IPS-18a (cell line): ENCODE results near the gene ANXA4.
"Not testable (repeated sequence)": the region's sequence is repeated elsewhere in the genome, so short reads cannot be mapped to it uniquely, and the experiment has no call there.

Source experiments
- H3K27ac ChIP-seq: one replicate; pipeline ENCODE4 v1.5.1; 2013; ENCODE audit warnings: low read length
- H3K27me3 ChIP-seq: one replicate; pipeline ENCODE4 v1.6.1; 2013; ENCODE audit warnings: mild to moderate bottlenecking, low read length; ENCODE audit not compliant: control insufficient read depth, insufficient read depth
- H3K36me3 ChIP-seq: one replicate; pipeline ENCODE4 v1.6.1; 2013; ENCODE audit warnings: low read depth, low read length; ENCODE audit not compliant: control insufficient read depth
- H3K4me1 ChIP-seq: one replicate; pipeline ENCODE4 v1.6.1; 2013; ENCODE audit warnings: low read depth, low read length; ENCODE audit not compliant: control insufficient read depth
- H3K4me3 ChIP-seq: one replicate; pipeline ENCODE4 v1.5.1; 2013; ENCODE audit warnings: low read length
- H3K9ac ChIP-seq: one replicate; pipeline ENCODE4 v1.6.1; 2013; ENCODE audit warnings: mild to moderate bottlenecking, low read length, moderate library complexity
- H3K9me3 ChIP-seq: one replicate; pipeline ENCODE4 v1.6.1; 2013; ENCODE audit warnings: low read depth, low read length; ENCODE audit not compliant: control insufficient read depth

The ANXA4 gene

GRCh38 chr2:69709290-69709689 is 32.6 kb upstream of the ANXA4 start:
- no peaks in the 10 kb centered on the region for H3K27me3 ChIP-seq
- H3K9me3 ChIP-seq: no peaks in the 10 kb centered on the region
- no peak overlapping the region for H3K4me3 ChIP-seq
- no peaks in the 10 kb centered on the region for H3K36me3 ChIP-seq
- peaks cover 17% of the 10 kb centered on the region for H3K4me1 ChIP-seq
- H3K9ac ChIP-seq: no peak overlapping the region
- H3K27ac ChIP-seq: no peak overlapping the region

GRCh38 chr2:69711971-69712370 is 30.0 kb upstream of the ANXA4 start:
- Histone ChIP-seq H3K9me3 (no peaks in the 10 kb centered on the region), H3K36me3 (no peaks in the 10 kb centered on the region), H3K27ac (no peak overlapping the region), H3K9ac (no peak overlapping the region), H3K4me3 (no peak overlapping the region), H3K4me1 (peaks cover 32% of the 10 kb centered on the region), H3K27me3 (no peaks in the 10 kb centered on the region)

- no peaks in the 10 kb centered on the region for H3K36me3 ChIP-seq
- H3K4me3 ChIP-seq: no peak overlapping the region
- H3K27me3 ChIP-seq: no peaks in the 10 kb centered on the region
- no peak overlapping the region for H3K9ac ChIP-seq
- no peak overlapping the region for H3K27ac ChIP-seq
- H3K9me3 ChIP-seq: no peaks in the 10 kb centered on the region
- peaks cover 50% of the 10 kb centered on the region for H3K4me1 ChIP-seq
These were observed 27.9 kb upstream of the ANXA4 start for GRCh38 chr2:69714024-69714423.

- H3K36me3 ChIP-seq, H3K9ac ChIP-seq: not testable (repeated sequence)
These were observed 27.3 kb upstream of the ANXA4 start for GRCh38 chr2:69714539-69715220.

GRCh38 chr2:69715964-69716363 is 26.0 kb upstream of the ANXA4 start:
- Histone ChIP-seq H3K27ac (no peak overlapping the region), H3K4me1 (peaks cover 44% of the 10 kb centered on the region), H3K27me3 (no peaks in the 10 kb centered on the region), H3K4me3 (no peak overlapping the region), H3K36me3 (no peaks in the 10 kb centered on the region), H3K9me3 (no peaks in the 10 kb centered on the region), H3K9ac (no peak overlapping the region)

More at GRCh38 chr2:69714539-69715220, 27.3 kb upstream of the ANXA4 start:
- H3K27me3 ChIP-seq, H3K27ac ChIP-seq, H3K9me3 ChIP-seq, H3K4me3 ChIP-seq: not testable (repeated sequence)
- peaks cover 44% of the 10 kb centered on the region for H3K4me1 ChIP-seq

GRCh38 chr2:69716555-69717120 is 25.3 kb upstream of the ANXA4 start:
- Histone ChIP-seq H3K4me3 (no peak overlapping the region), H3K4me1 (peaks cover 44% of the 10 kb centered on the region), H3K27me3 (no peaks in the 10 kb centered on the region), H3K36me3 (no peaks in the 10 kb centered on the region), H3K9me3 (no peaks in the 10 kb centered on the region), H3K9ac (no peak overlapping the region), H3K27ac (no peak overlapping the region)

GRCh38 chr2:69717186-69717585 is 24.7 kb upstream of the ANXA4 start:
- H3K27me3 ChIP-seq: no peaks in the 10 kb centered on the region
- no peak overlapping the region for H3K27ac ChIP-seq
- no peaks in the 10 kb centered on the region for H3K36me3 ChIP-seq
- H3K9me3 ChIP-seq: no peaks in the 10 kb centered on the region
- H3K4me3 ChIP-seq: no peak overlapping the region
- H3K9ac ChIP-seq: no peak overlapping the region
- peaks cover 44% of the 10 kb centered on the region for H3K4me1 ChIP-seq

GRCh38 chr2:69717861-69718273 is 24.1 kb upstream of the ANXA4 start:
- no peak overlapping the region for H3K27ac ChIP-seq
- H3K36me3 ChIP-seq: no peaks in the 10 kb centered on the region
- H3K4me3 ChIP-seq: peak overlapping the region; percentile 6
- H3K4me1 ChIP-seq: peaks cover 44% of the 10 kb centered on the region
- H3K27me3 ChIP-seq: no peaks in the 10 kb centered on the region
- H3K9me3 ChIP-seq: no peaks in the 10 kb centered on the region
- H3K9ac ChIP-seq: no peak overlapping the region

- H3K36me3 ChIP-seq: no peaks in the 10 kb centered on the region
- H3K4me3 ChIP-seq: peak overlapping the region; percentile 6
- H3K27me3 ChIP-seq: no peaks in the 10 kb centered on the region
- H3K4me1 ChIP-seq: peaks cover 41% of the 10 kb centered on the region
- H3K9ac ChIP-seq: no peak overlapping the region
- H3K9me3 ChIP-seq: no peaks in the 10 kb centered on the region
- no peak overlapping the region for H3K27ac ChIP-seq
These were observed 23.5 kb upstream of the ANXA4 start for GRCh38 chr2:69718338-69718965.

- Histone ChIP-seq H3K4me3 (no peak overlapping the region), H3K27ac (no peak overlapping the region), H3K4me1 (peaks cover 36% of the 10 kb centered on the region), H3K9me3 (no peaks in the 10 kb centered on the region), H3K27me3 (no peaks in the 10 kb centered on the region), H3K36me3 (no peaks in the 10 kb centered on the region), H3K9ac (no peak overlapping the region)
These were observed 21.5 kb upstream of the ANXA4 start for GRCh38 chr2:69720404-69720803.

- H3K27ac ChIP-seq: no peak overlapping the region
- H3K9ac ChIP-seq: no peak overlapping the region
- H3K4me3 ChIP-seq: no peak overlapping the region
- H3K4me1 ChIP-seq: peaks cover 31% of the 10 kb centered on the region
- H3K27me3 ChIP-seq: no peaks in the 10 kb centered on the region
- no peaks in the 10 kb centered on the region for H3K9me3 ChIP-seq
- no peaks in the 10 kb centered on the region for H3K36me3 ChIP-seq
These were observed 20.9 kb upstream of the ANXA4 start for GRCh38 chr2:69721022-69721421.

- Histone ChIP-seq H3K36me3 (no peaks in the 10 kb centered on the region), H3K9ac (no peak overlapping the region), H3K4me3 (no peak overlapping the region), H3K9me3 (no peaks in the 10 kb centered on the region), H3K4me1 (peaks cover 5% of the 10 kb centered on the region), H3K27ac (no peak overlapping the region), H3K27me3 (no peaks in the 10 kb centered on the region)
These were observed 18.1 kb upstream of the ANXA4 start for GRCh38 chr2:69723791-69724190.
